GDM1 (cell line): Measurements from ENCODE around the gene FZD10.

Experiments used
- DNase-seq: peaks from one replicate; lab custom pipeline; 2025; lab: John Stamatoyannopoulos, UW

The FZD10 gene

GRCh38 chr12:130162267-130162666 lies at the start of gene FZD10:
Gene FZD10 (plus strand): TSS chr12:130162464. CDS start chr12:130162943, 479 bp downstream.
- DNase-seq = no peak

- no peak for DNase-seq
These were observed 47.3 kb upstream of the FZD10 start for GRCh38 chr12:130114952-130115351.

GRCh38 chr12:130115646-130116045 lies 46.6 kb upstream of the FZD10 start:
- DNase-seq = no peak

- no peak for DNase-seq
These were observed 45.5 kb upstream of the FZD10 start for GRCh38 chr12:130116791-130117190.

GRCh38 chr12:130117233-130117632 lies 45.0 kb upstream of the FZD10 start:
- no peak for DNase-seq

GRCh38 chr12:130117701-130118100 lies 44.6 kb upstream of the FZD10 start:
- DNase-seq = no peak

GRCh38 chr12:130118181-130118580 lies 44.1 kb upstream of the FZD10 start:
- DNase-seq = no peak

- DNase-seq = no peak
These were observed 42.9 kb upstream of the FZD10 start for GRCh38 chr12:130119241-130119861.

- DNase-seq = no peak
These were observed 42.1 kb upstream of the FZD10 start for GRCh38 chr12:130120012-130120805.

GRCh38 chr12:130121226-130122000 lies 40.9 kb upstream of the FZD10 start:
- DNase-seq = no peak

GRCh38 chr12:130122356-130122755 lies 39.9 kb upstream of the FZD10 start:
- DNase-seq = no peak

GRCh38 chr12:130124106-130124505 lies 38.2 kb upstream of the FZD10 start:
- DNase-seq = no peak

GRCh38 chr12:130124605-130125244 lies 37.5 kb upstream of the FZD10 start:
- DNase-seq = no peak

GRCh38 chr12:130126023-130126432 lies 36.2 kb upstream of the FZD10 start:
- DNase-seq = no peak

- no peak for DNase-seq
These were observed 34.7 kb upstream of the FZD10 start for GRCh38 chr12:130127532-130127911.

GRCh38 chr12:130127912-130128789 lies 34.1 kb upstream of the FZD10 start:
- DNase-seq = no peak

GRCh38 chr12:130128790-130129735 lies 33.2 kb upstream of the FZD10 start:
- DNase-seq = no peak

GRCh38 chr12:130130346-130130745 lies 31.9 kb upstream of the FZD10 start:
- DNase-seq = no peak

- no peak for DNase-seq
These were observed 31.2 kb upstream of the FZD10 start for GRCh38 chr12:130131025-130131424.

GRCh38 chr12:130131801-130132200 lies 30.5 kb upstream of the FZD10 start:
- DNase-seq = no peak
